H1 (cell line): Measurements from ENCODE around the gene NMT2. TPM values are rescaled to one million over a fixed set of nuclear protein-coding genes. Genes with fewer than 3 reads are reported as not detected.

Experiments
- KDM4A ChIP-seq: IDR thresholded peaks from one replicate; pipeline ENCODE4 v1.7.1; 2012; ENCODE audit warnings: low read depth, mild to moderate bottlenecking, moderate library complexity, low read length, inconsistent platforms; ENCODE audit not compliant: severe bottlenecking
- SP4 ChIP-seq: IDR thresholded peaks from 2 replicates; pipeline ENCODE4 v1.6.1; 2012; ENCODE audit warnings: low read length, inconsistent platforms
- TCF12 ChIP-seq: IDR thresholded peaks from 2 replicates; pipeline ENCODE4 v1.6.1; 2011; ENCODE audit warnings: low read depth, mild to moderate bottlenecking, low read length
- polyA plus RNA-seq, 7 experiments: library from polyadenylated mRNA; depleted of rRNA in 3 of 7; stranded (reverse) in 5 of 7; unstranded in 2 of 7; fragments of >200 nt in 5 of 7; fragments of 200-250 nt in 2 of 7; gene quantifications; 1 replicate in 5 of 7; 2 replicates in 1 of 7; 4 replicates in 1 of 7; pipeline versions ENCODE4 v1.2.1 to v1.2.3, GENCODE V29; 2011 to 2013; ENCODE audit warnings: missing spikeins in 2 of 7, mixed read lengths in 2 of 7
- total RNA-seq: library from RNA; stranded (reverse); fragmentation: NEBNext Ultra II Directional; extraction: Animal tissue kit (Norgen Biotek cat#: 25700); gene quantifications from 2 replicates; pipeline ENCODE4 v1.2.1, GENCODE V29; 2021
- TF ChIP-seq, protein P1 (sequence below), 3 experiments: IDR thresholded peaks; 1 replicate in 2 of 3; 2 replicates in 1 of 3; pipeline versions ENCODE4 v1.5.1 to v1.6.1; 2011; ENCODE audit warnings: low read length in 3 of 3, mild to moderate bottlenecking in 3 of 3, inconsistent platforms in 2 of 3, low read depth in 1 of 3, moderate library complexity in 1 of 3; ENCODE audit not compliant: insufficient read depth in 1 of 3; ENCODE audit errors: control extremely low read depth in 1 of 3

NMT2 gene
- total and polyA plus RNA-seq, 2 of the 8 experiments (the other 6 are each of a cell fraction or from before 2014, with no cell fraction given) = 4.4 to 15.4 TPM

DNA sequence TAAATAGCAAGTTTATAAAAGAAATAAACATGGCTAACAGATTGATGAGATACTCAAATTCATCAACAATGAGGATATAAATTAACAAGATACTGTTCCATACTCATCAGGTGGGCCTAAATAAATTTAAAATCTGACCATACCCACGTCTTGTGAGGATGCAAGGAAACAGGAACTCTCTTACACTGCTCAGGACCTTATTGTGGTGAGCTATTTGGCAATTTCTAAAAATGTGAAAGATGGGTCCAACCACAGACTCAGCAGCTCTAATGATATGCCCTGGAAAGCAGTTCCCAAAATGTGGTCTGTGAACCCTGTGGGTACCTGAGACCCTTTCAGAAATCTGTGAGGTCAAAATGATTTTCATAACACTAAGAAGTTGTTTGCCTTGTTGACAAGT lies 49.9 kb downstream of the NMT2 start (continued):
- TF ChIP-seq, protein P1, sequence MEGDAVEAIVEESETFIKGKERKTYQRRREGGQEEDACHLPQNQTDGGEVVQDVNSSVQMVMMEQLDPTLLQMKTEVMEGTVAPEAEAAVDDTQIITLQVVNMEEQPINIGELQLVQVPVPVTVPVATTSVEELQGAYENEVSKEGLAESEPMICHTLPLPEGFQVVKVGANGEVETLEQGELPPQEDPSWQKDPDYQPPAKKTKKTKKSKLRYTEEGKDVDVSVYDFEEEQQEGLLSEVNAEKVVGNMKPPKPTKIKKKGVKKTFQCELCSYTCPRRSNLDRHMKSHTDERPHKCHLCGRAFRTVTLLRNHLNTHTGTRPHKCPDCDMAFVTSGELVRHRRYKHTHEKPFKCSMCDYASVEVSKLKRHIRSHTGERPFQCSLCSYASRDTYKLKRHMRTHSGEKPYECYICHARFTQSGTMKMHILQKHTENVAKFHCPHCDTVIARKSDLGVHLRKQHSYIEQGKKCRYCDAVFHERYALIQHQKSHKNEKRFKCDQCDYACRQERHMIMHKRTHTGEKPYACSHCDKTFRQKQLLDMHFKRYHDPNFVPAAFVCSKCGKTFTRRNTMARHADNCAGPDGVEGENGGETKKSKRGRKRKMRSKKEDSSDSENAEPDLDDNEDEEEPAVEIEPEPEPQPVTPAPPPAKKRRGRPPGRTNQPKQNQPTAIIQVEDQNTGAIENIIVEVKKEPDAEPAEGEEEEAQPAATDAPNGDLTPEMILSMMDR (IDR thresholded peaks at IDR 0.05; ENCODE audit: control extremely low read depth in 1 of 3, insufficient read depth in 1 of 3, low read depth in 1 of 3, low read length in 3 of 3) = no peak
- no peak for TF ChIP-seq KDM4A
- TF ChIP-seq TCF12 = no peak
- TF ChIP-seq SP4 = no peak
